DMS 273 (cell line): ENCODE results near the gene ZBTB32.

Experiments
- DNase-seq: peaks from one replicate; lab custom pipeline; 2025; ENCODE audit not compliant: unreplicated experiment; lab: John Stamatoyannopoulos, UW

Gene ZBTB32

GRCh38 chr19:35750167-35750566, 45.8 kb downstream of the ZBTB32 start:
- no peak for DNase-seq

- no peak for DNase-seq
Measured at GRCh38 chr19:35751839-35752745, 47.7 kb downstream of the ZBTB32 start.

- no peak for DNase-seq
Measured at GRCh38 chr19:35752746-35753350, 48.5 kb downstream of the ZBTB32 start.

- DNase-seq = no peak
Measured at GRCh38 chr19:35753634-35754369, 49.4 kb downstream of the ZBTB32 start.

GRCh38 chr19:35754370-35755130, 50.2 kb downstream of the ZBTB32 start:
- DNase-seq = no peak

GRCh38 chr19:35755131-35755549, 50.8 kb downstream of the ZBTB32 start:
- DNase-seq = peak; percentile 52

GRCh38 chr19:35755550-35756376, 51.4 kb downstream of the ZBTB32 start:
- DNase-seq = no peak

- no peak for DNase-seq
Measured at GRCh38 chr19:35756377-35757230, 52.2 kb downstream of the ZBTB32 start, which contains the start of gene HSPB6. Gene HSPB6 (minus strand): TSS chr19:35757029. CDS start chr19:35757008, 21 bp downstream.

GRCh38 chr19:35757231-35757748, 52.9 kb downstream of the ZBTB32 start:
- peak; percentile 95 for DNase-seq

- DNase-seq = peak; percentile 100
Measured at GRCh38 chr19:35757749-35758608, 53.6 kb downstream of the ZBTB32 start, which contains the start of gene PROSER3. Gene PROSER3 (plus strand): TSS chr19:35758176. CDS start chr19:35758216, 40 bp downstream.

GRCh38 chr19:35759697-35760096, 55.3 kb downstream of the ZBTB32 start:
- no peak for DNase-seq

GRCh38 chr19:35760711-35761349, 56.5 kb downstream of the ZBTB32 start:
- DNase-seq = no peak

- DNase-seq = no peak
Measured at GRCh38 chr19:35764432-35765315, 60.3 kb downstream of the ZBTB32 start.
